IMR-90 (cell line): ENCODE results near the gene RARB.

Source experiments
- CEBPB ChIP-seq: IDR thresholded peaks from 2 replicates; pipeline ENCODE4 v1.6.1; 2012; ENCODE audit warnings: low read depth, low read length, improper control_type of control experiment
- CHD1 ChIP-seq: IDR thresholded peaks from 2 replicates; pipeline ENCODE4 v1.6.1; 2012; ENCODE audit warnings: low read depth, low read length, improper control_type of control experiment
- FOS ChIP-seq: fragments of 150-350 bp; IDR thresholded peaks from 2 replicates; pipeline ENCODE4 v1.6.1; 2016; ENCODE audit warnings: low read depth, low read length
- MAFK ChIP-seq: IDR thresholded peaks from 2 replicates; pipeline ENCODE4 v1.6.1; 2012; ENCODE audit warnings: low read depth, low read length, improper control_type of control experiment
- MAZ ChIP-seq: IDR thresholded peaks from 2 replicates; pipeline ENCODE4 v1.6.1; 2012; ENCODE audit warnings: low read depth, mild to moderate bottlenecking, low read length, improper control_type of control experiment, moderate library complexity, borderline replicate concordance
- MXI1 ChIP-seq: IDR thresholded peaks from 2 replicates; pipeline ENCODE4 v1.6.1; 2012; ENCODE audit warnings: low read depth, mild to moderate bottlenecking, low read length, moderate library complexity, borderline replicate concordance
- NFE2L2 ChIP-seq: fragments of 150-350 bp; IDR thresholded peaks from 2 replicates; pipeline ENCODE4 v1.6.1; 2016; ENCODE audit warnings: low read depth, mild to moderate bottlenecking, low read length
- POLR2A ChIP-seq: IDR thresholded peaks from 2 replicates; pipeline ENCODE4 v1.6.1; 2012; ENCODE audit warnings: mild to moderate bottlenecking, low read depth, low read length
- RAD21 ChIP-seq: IDR thresholded peaks from 2 replicates; pipeline ENCODE4 v1.6.1; 2012; ENCODE audit warnings: low read length, improper control_type of control experiment
- SMC3 ChIP-seq: fragments of 150-350 bp; IDR thresholded peaks from 2 replicates; pipeline ENCODE4 v1.6.1; 2016; ENCODE audit warnings: low read depth, mild to moderate bottlenecking, antibody characterized with exemption, low read length, moderate library complexity
- TF ChIP-seq, protein P1 (sequence below): conservative IDR thresholded peaks from 2 replicates; pipeline ENCODE4 v1.5.1; 2012; ENCODE audit warnings: mild to moderate bottlenecking, low read depth, low read length, improper control_type of control experiment
- TF ChIP-seq, protein P2 (sequence below): fragments of 150-350 bp; IDR thresholded peaks from 2 replicates; pipeline ENCODE4 v1.6.1; 2016; ENCODE audit warnings: low read depth, mild to moderate bottlenecking, low read length, moderate library complexity, borderline replicate concordance
- TF ChIP-seq, protein P3 (sequence below): fragments of 150-350 bp; IDR thresholded peaks from 2 replicates; pipeline ENCODE4 v1.6.1; 2017; ENCODE audit warnings: mild to moderate bottlenecking, antibody characterized with exemption, low read length, low read depth

DNA sequence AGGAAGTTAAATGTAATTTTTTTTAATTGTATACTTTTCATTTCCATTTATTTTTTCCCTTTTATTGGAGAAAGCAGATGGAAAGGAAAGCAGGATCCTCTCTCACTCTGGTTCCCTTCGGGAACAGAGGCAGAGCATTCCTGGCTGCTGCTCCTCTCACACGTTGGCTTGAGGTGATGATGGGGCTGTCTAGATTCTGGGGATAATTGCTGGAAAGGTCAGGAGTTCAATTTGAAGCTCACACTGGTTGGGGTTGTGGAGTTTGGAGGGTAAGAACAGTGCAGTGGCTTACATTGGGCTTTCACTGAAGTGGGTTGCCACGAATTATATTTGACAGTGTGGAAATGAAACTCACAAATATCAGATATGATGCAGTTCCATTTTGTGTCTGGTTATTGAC, 57.6 kb downstream of the RARB start:
- TF ChIP-seq CEBPB: no peak
- TF ChIP-seq, protein P1, sequence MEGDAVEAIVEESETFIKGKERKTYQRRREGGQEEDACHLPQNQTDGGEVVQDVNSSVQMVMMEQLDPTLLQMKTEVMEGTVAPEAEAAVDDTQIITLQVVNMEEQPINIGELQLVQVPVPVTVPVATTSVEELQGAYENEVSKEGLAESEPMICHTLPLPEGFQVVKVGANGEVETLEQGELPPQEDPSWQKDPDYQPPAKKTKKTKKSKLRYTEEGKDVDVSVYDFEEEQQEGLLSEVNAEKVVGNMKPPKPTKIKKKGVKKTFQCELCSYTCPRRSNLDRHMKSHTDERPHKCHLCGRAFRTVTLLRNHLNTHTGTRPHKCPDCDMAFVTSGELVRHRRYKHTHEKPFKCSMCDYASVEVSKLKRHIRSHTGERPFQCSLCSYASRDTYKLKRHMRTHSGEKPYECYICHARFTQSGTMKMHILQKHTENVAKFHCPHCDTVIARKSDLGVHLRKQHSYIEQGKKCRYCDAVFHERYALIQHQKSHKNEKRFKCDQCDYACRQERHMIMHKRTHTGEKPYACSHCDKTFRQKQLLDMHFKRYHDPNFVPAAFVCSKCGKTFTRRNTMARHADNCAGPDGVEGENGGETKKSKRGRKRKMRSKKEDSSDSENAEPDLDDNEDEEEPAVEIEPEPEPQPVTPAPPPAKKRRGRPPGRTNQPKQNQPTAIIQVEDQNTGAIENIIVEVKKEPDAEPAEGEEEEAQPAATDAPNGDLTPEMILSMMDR: no peak
- no peak for TF ChIP-seq POLR2A
- no peak for TF ChIP-seq MAZ
- TF ChIP-seq, protein P2, sequence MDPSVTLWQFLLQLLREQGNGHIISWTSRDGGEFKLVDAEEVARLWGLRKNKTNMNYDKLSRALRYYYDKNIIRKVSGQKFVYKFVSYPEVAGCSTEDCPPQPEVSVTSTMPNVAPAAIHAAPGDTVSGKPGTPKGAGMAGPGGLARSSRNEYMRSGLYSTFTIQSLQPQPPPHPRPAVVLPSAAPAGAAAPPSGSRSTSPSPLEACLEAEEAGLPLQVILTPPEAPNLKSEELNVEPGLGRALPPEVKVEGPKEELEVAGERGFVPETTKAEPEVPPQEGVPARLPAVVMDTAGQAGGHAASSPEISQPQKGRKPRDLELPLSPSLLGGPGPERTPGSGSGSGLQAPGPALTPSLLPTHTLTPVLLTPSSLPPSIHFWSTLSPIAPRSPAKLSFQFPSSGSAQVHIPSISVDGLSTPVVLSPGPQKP: no peak
- no peak for TF ChIP-seq RAD21
- no peak for TF ChIP-seq SMC3
- TF ChIP-seq FOS: no peak
- no peak for TF ChIP-seq NFE2L2
- no peak for TF ChIP-seq MAFK
- no peak for TF ChIP-seq MXI1
- TF ChIP-seq, protein P3, sequence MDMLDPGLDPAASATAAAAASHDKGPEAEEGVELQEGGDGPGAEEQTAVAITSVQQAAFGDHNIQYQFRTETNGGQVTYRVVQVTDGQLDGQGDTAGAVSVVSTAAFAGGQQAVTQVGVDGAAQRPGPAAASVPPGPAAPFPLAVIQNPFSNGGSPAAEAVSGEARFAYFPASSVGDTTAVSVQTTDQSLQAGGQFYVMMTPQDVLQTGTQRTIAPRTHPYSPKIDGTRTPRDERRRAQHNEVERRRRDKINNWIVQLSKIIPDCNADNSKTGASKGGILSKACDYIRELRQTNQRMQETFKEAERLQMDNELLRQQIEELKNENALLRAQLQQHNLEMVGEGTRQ: no peak
- TF ChIP-seq CHD1: no peak
